CD4-positive, alpha-beta T cell treated with Interferon alpha-2 for 1 hour (primary cell): ENCODE data around the gene ADCY4.
A peak's percentile ranks its signal among the peaks of the same experiment; 100 is the strongest.

Experiments used
- DNase-seq, 2 donors: peaks; one replicate each; pipeline ENCODE4 v3.0.0-alpha.2; 2020 to 2022

Gene ADCY4

GRCh38 chr14:24314377-24315193 lies 20.3 kb downstream of the ADCY4 start:
- no peak for DNase-seq

- DNase-seq = no peak
Measured at GRCh38 chr14:24313913-24314312, 21.0 kb downstream of the ADCY4 start.

GRCh38 chr14:24312736-24313507 lies 21.9 kb downstream of the ADCY4 start:
- peak; percentile 47 to 63 for DNase-seq

- no peak for DNase-seq
Measured at GRCh38 chr14:24311837-24312615, 22.8 kb downstream of the ADCY4 start.

GRCh38 chr14:24310646-24311604 lies 23.9 kb downstream of the ADCY4 start, which contains the start of gene LTB4R:
LTB4R (plus strand) TSS chr14:24311502; CDS start chr14:24315652, 4,150 bp downstream.
- DNase-seq = peak; percentile 72 to 81

GRCh38 chr14:24310265-24310645 lies 24.6 kb downstream of the ADCY4 start:
- DNase-seq = no peak

GRCh38 chr14:24309538-24310264 lies 25.2 kb downstream of the ADCY4 start, which contains the start of gene LTB4R2:
LTB4R2 (plus strand) TSS chr14:24310140; CDS start chr14:24310665, 525 bp downstream.
- no peak for DNase-seq

GRCh38 chr14:24308342-24309124 lies 26.3 kb downstream of the ADCY4 start:
- DNase-seq = no peak

GRCh38 chr14:24307575-24308341 lies 27.1 kb downstream of the ADCY4 start, which contains the start of gene CIDEB:
CIDEB (minus strand) TSS chr14:24307977; CDS start chr14:24307858, 119 bp downstream.
- DNase-seq = peak; percentile 67 to 74

- DNase-seq = no peak
Measured at GRCh38 chr14:24307156-24307574, 27.7 kb downstream of the ADCY4 start.

- DNase-seq = no peak
Measured at GRCh38 chr14:24304019-24304387, 30.9 kb downstream of the ADCY4 start.

- no peak for DNase-seq
Measured at GRCh38 chr14:24300326-24300980, 34.4 kb downstream of the ADCY4 start.

- peak; percentile 87 to 92 for DNase-seq
Measured at GRCh38 chr14:24299255-24300191, 35.3 kb downstream of the ADCY4 start, which contains the start of the genes DHRS1 and NOP9. DHRS1 (minus strand) TSS chr14:24299780; CDS start chr14:24299106, 674 bp downstream. NOP9 (plus strand) TSS chr14:24299850; CDS start chr14:24299955, 105 bp downstream.

- no peak for DNase-seq
Measured at GRCh38 chr14:24298892-24299254, 36.0 kb downstream of the ADCY4 start.

GRCh38 chr14:24297190-24297964 lies 37.5 kb downstream of the ADCY4 start:
- DNase-seq = no peak

GRCh38 chr14:24296341-24297157 lies 38.3 kb downstream of the ADCY4 start:
- peak; percentile 81 to 84 for DNase-seq
